T-cell (primary cell): ENCODE results near the gene EXOC4. TPM values are rescaled to one million over a fixed set of nuclear protein-coding genes. Genes with fewer than 3 reads are reported as not detected.

Source experiments
- ATAC-seq, 4 experiments: fragments of 200-7000 bp in 3 of 4; fragments of 150-1000 bp in 1 of 4; cut with Tn5 transposase; replicated peaks in 1 of 4; 1 replicate in 3 of 4; 2 replicates in 1 of 4; pipeline ENCODE4 v1.10.0; 2021; ENCODE audit warnings: moderate library complexity in 3 of 4, mild to moderate bottlenecking in 2 of 4, moderate number of reproducible peaks in 1 of 4
- CTCF ChIA-PET, 2 donors: fragments of 300-600 bp; sonication (Branson Sonifier 250); formaldehyde crosslinking; loops; one replicate each; lab custom pipeline; 2022; ENCODE audit warnings: antibody characterized with exemption in 2 of 2; lab: Charles Lee
- POLR2A ChIA-PET, 2 donors: fragments of 300-600 bp; sonication (Branson Sonifier 250); formaldehyde crosslinking; loops; one replicate each; lab custom pipeline; 2022; ENCODE audit warnings: antibody characterized with exemption in 2 of 2; lab: Charles Lee
- DNase-seq, 35 experiments: peaks; one replicate each; pipeline versions ENCODE4 v3.0.0 to v3.0.0-alpha.2; 2013 to 2023
- H3K27ac ChIP-seq: one replicate; pipeline ENCODE4 v1.5.1; 2013; ENCODE audit warnings: low read length
- H3K27me3 ChIP-seq, 2 experiments: replicated peaks in 1 of 2; 1 replicate in 1 of 2; 2 replicates in 1 of 2; pipeline versions ENCODE4 v1.6.1 to v1.7.0; 2013; ENCODE audit warnings: low read length in 1 of 2, mixed read lengths in 1 of 2; ENCODE audit not compliant: control insufficient read depth in 2 of 2, insufficient read depth in 2 of 2; ENCODE audit errors: extremely low read depth in 1 of 2
- H3K36me3 ChIP-seq, 2 donors: 1 replicate in 1 of 2; 2 replicates in 1 of 2; pipeline versions ENCODE4 v1.6.1 to v1.7.0; 2013; ENCODE audit warnings: low read length in 1 of 2; ENCODE audit not compliant: control insufficient read depth in 2 of 2, insufficient read depth in 1 of 2; ENCODE audit errors: extremely low read depth in 1 of 2
- H3K4me1 ChIP-seq, 2 experiments: 1 replicate in 1 of 2; 2 replicates in 1 of 2; pipeline versions ENCODE4 v1.6.1 to v1.7.0; 2013; ENCODE audit warnings: low read length in 2 of 2, mixed read lengths in 1 of 2; ENCODE audit not compliant: insufficient read depth in 2 of 2, control insufficient read depth in 1 of 2; ENCODE audit errors: extremely low read depth in 1 of 2
- H3K4me3 ChIP-seq, 2 donors: 1 replicate in 1 of 2; 2 replicates in 1 of 2; pipeline versions ENCODE4 v1.5.1 to v1.7.0; 2013; ENCODE audit warnings: mild to moderate bottlenecking in 2 of 2, low read length in 1 of 2, moderate library complexity in 1 of 2; ENCODE audit not compliant: control insufficient read depth in 1 of 2; ENCODE audit errors: extremely low read depth in 1 of 2
- H3K9me3 ChIP-seq: 2 replicates; pipeline ENCODE4 v1.7.0; 2013
- H3K27ac Mint-ChIP-seq, 2 donors: one replicate each; pipeline ENCODE4 v1.8.0; 2020 to 2021; ENCODE audit warnings: mild to moderate bottlenecking in 2 of 2, mixed read lengths in 2 of 2
- H3K27me3 Mint-ChIP-seq, 2 donors: one replicate each; pipeline ENCODE4 v1.8.0; 2021 to 2022; ENCODE audit warnings: mixed read lengths in 2 of 2
- H3K36me3 Mint-ChIP-seq: one replicate; pipeline ENCODE4 v1.8.0; 2021; ENCODE audit warnings: mixed read lengths
- H3K4me1 Mint-ChIP-seq, 3 donors: one replicate each; pipeline ENCODE4 v1.8.0; 2020 to 2022; ENCODE audit warnings: mixed read lengths in 3 of 3, mild to moderate bottlenecking in 1 of 3
- H3K4me3 Mint-ChIP-seq, 3 donors: one replicate each; pipeline ENCODE4 v1.8.0; 2020 to 2022; ENCODE audit warnings: mild to moderate bottlenecking in 3 of 3, mixed read lengths in 3 of 3, moderate library complexity in 3 of 3
- H3K9me3 Mint-ChIP-seq, 3 donors: one replicate each; pipeline ENCODE4 v1.8.0; 2020 to 2022; ENCODE audit warnings: mixed read lengths in 3 of 3
- WGBS: methylation state at CpG from one replicate; pipeline ENCODE4 v1.1.5; 2013; ENCODE audit warnings: missing lambda C conversion rate; ENCODE audit not compliant: insufficient coverage; 5-methylcytosine and 5-hydroxymethylcytosine counted together
- total RNA-seq, 35 experiments: library from RNA in 6 of 35; stranded (reverse) in 6 of 35; fragments of 120-200 nt in 1 of 35; gene quantifications; one replicate each; pipeline versions ENCODE4 v1.2.1 to v1.2.4 and lab custom pipeline; 2013 to 2026

The EXOC4 gene
- total RNA-seq, 5 donors from 2014 or later (not counting 1 experiment from before 2014, with no cell fraction given) = 58.2 to 108 (median 64.8) TPM

GRCh38 chr7:133714654-133715053 lies 461.8 kb downstream of the EXOC4 start:
- H3K27me3 Mint-ChIP-seq = no peaks in the 10 kb centered on the region
- H3K36me3 ChIP-seq = no peaks in the 10 kb centered on the region
- no CpG with 5 or more reads among the region's 3 CpGs for WGBS
- H3K4me1 ChIP-seq = no peaks in the 10 kb centered on the region
- no peak overlapping the region for H3K27ac ChIP-seq
- no peak overlapping the region for H3K27ac Mint-ChIP-seq
- H3K9me3 Mint-ChIP-seq = no peaks in the 10 kb centered on the region
- H3K4me3 Mint-ChIP-seq = no peak overlapping the region
- ATAC-seq (no peak), DNase-seq (no peak)
- no peaks in the 10 kb centered on the region for H3K4me1 Mint-ChIP-seq
- CTCF ChIA-PET = no interaction called here
- H3K9me3 ChIP-seq = no peaks in the 10 kb centered on the region
- H3K36me3 Mint-ChIP-seq = peaks cover 37% of the 10 kb centered on the region
- POLR2A ChIA-PET = interaction anchor here in 1 of 2 donors (0.6 to 0.7 kb wide), 3 partner anchors 58 to 996 kb away, joined by 3 to 6 read pairs (median 5); no protein-coding TSS in a partner anchor
- no peak overlapping the region for H3K4me3 ChIP-seq
- no peaks in the 10 kb centered on the region for H3K27me3 ChIP-seq

- ChIA-PET POLR2A (no interaction called here), CTCF (no interaction called here)
- Mint-ChIP-seq H3K27ac (no peak overlapping the region), H3K27me3 (no peaks in the 10 kb centered on the region), H3K36me3 (peaks cover 30% of the 10 kb centered on the region), H3K4me3 (no peak overlapping the region), H3K4me1 (no peaks in the 10 kb centered on the region), H3K9me3 (no peaks in the 10 kb centered on the region)
- no peaks in the 10 kb centered on the region for H3K9me3 ChIP-seq
- ATAC-seq (no peak), DNase-seq (no peak)
- H3K4me1 ChIP-seq = no peaks in the 10 kb centered on the region
- WGBS = 89% methylated on average over 1 of the region's 1 CpG
- no peaks in the 10 kb centered on the region for H3K36me3 ChIP-seq
- no peaks in the 10 kb centered on the region for H3K27me3 ChIP-seq
- no peak overlapping the region for H3K27ac ChIP-seq
- no peak overlapping the region for H3K4me3 ChIP-seq
Measured at GRCh38 chr7:133718131-133718530, 465.3 kb downstream of the EXOC4 start.

GRCh38 chr7:133723044-133723443 lies 470.2 kb downstream of the EXOC4 start:
- no CpG with 5 or more reads among the region's 1 CpG for WGBS
- POLR2A ChIA-PET = no interaction called here

GRCh38 chr7:133724148-133724547 lies 471.3 kb downstream of the EXOC4 start:
- H3K4me3 Mint-ChIP-seq = no peak overlapping the region
- H3K27ac Mint-ChIP-seq = no peak overlapping the region
- no peak overlapping the region for H3K27ac ChIP-seq
- WGBS = no CpG with 5 or more reads among the region's 2 CpGs
- ChIA-PET CTCF (no interaction called here), POLR2A (no interaction called here)
- H3K9me3 Mint-ChIP-seq = peaks cover 0 to 4% (median 0%) of the 10 kb centered on the region in 3 donors
- H3K27me3 ChIP-seq = no peaks in the 10 kb centered on the region
- ATAC-seq (no peak), DNase-seq (no peak)
- no peaks in the 10 kb centered on the region for H3K9me3 ChIP-seq
- H3K27me3 Mint-ChIP-seq = no peaks in the 10 kb centered on the region
- H3K36me3 Mint-ChIP-seq = peaks cover 38% of the 10 kb centered on the region
- no peaks in the 10 kb centered on the region for H3K4me1 ChIP-seq
- no peaks in the 10 kb centered on the region for H3K4me1 Mint-ChIP-seq
- no peak overlapping the region for H3K4me3 ChIP-seq
- H3K36me3 ChIP-seq = no peaks in the 10 kb centered on the region

More at GRCh38 chr7:133723044-133723443, 470.2 kb downstream of the EXOC4 start:
- no peaks in the 10 kb centered on the region for H3K27me3 Mint-ChIP-seq
- Histone ChIP-seq H3K4me1 (no peaks in the 10 kb centered on the region), H3K27me3 (no peaks in the 10 kb centered on the region), H3K27ac (no peak overlapping the region), H3K4me3 (no peak overlapping the region), H3K36me3 (no peaks in the 10 kb centered on the region), H3K9me3 (no peaks in the 10 kb centered on the region)
- no peaks in the 10 kb centered on the region for H3K4me1 Mint-ChIP-seq
- no peak for ATAC-seq
- CTCF ChIA-PET = no interaction called here
- DNase-seq = no peak
- H3K4me3 Mint-ChIP-seq = no peak overlapping the region
- no peak overlapping the region for H3K27ac Mint-ChIP-seq
- H3K9me3 Mint-ChIP-seq = peaks cover 0 to 4% (median 0%) of the 10 kb centered on the region in 3 donors
- peaks cover 39% of the 10 kb centered on the region for H3K36me3 Mint-ChIP-seq

GRCh38 chr7:133724694-133725093 lies 471.8 kb downstream of the EXOC4 start:
- POLR2A ChIA-PET = no interaction called here
- Histone ChIP-seq H3K27ac (no peak overlapping the region), H3K4me1 (no peaks in the 10 kb centered on the region), H3K27me3 (no peaks in the 10 kb centered on the region), H3K9me3 (no peaks in the 10 kb centered on the region), H3K4me3 (no peak overlapping the region), H3K36me3 (no peaks in the 10 kb centered on the region)
- Mint-ChIP-seq H3K27ac (no peak overlapping the region), H3K4me3 (no peak overlapping the region), H3K4me1 (no peaks in the 10 kb centered on the region), H3K36me3 (peaks cover 35% of the 10 kb centered on the region), H3K27me3 (no peaks in the 10 kb centered on the region), H3K9me3 (peaks cover 0 to 4% (median 0%) of the 10 kb centered on the region in 3 donors)
- DNase-seq (no peak), ATAC-seq (no peak)
- 98% methylated on average over 3 of the region's 3 CpGs for WGBS
- CTCF ChIA-PET = no interaction called here

GRCh38 chr7:133727476-133728214 lies 474.8 kb downstream of the EXOC4 start:
- H3K4me1 Mint-ChIP-seq = no peaks in the 10 kb centered on the region
- no peak overlapping the region for H3K27ac ChIP-seq
- H3K27me3 Mint-ChIP-seq = no peaks in the 10 kb centered on the region
- WGBS = no CpG with 5 or more reads among the region's 13 CpGs
- H3K27ac Mint-ChIP-seq = no peak overlapping the region
- ChIA-PET CTCF (no interaction called here), POLR2A (no interaction called here)
- H3K27me3 ChIP-seq = no peaks in the 10 kb centered on the region
- no peaks in the 10 kb centered on the region for H3K4me1 ChIP-seq
- no peak overlapping the region for H3K4me3 ChIP-seq
- ATAC-seq = no peak
- H3K4me3 Mint-ChIP-seq = no peak overlapping the region
- H3K36me3 Mint-ChIP-seq = peaks cover 45% of the 10 kb centered on the region
- no peaks in the 10 kb centered on the region for H3K36me3 ChIP-seq
- H3K9me3 Mint-ChIP-seq = peaks cover 0 to 4% (median 0%) of the 10 kb centered on the region in 3 donors
- DNase-seq = no peak
- no peaks in the 10 kb centered on the region for H3K9me3 ChIP-seq
